Fibroblast of peridontal ligament (primary cell): ENCODE results near the gene MYH11.

Experiments
- DNase-seq: peaks from one replicate; pipeline ENCODE4 v3.0.0-alpha.2; 2010; ENCODE audit errors: extremely low read depth

MYH11 gene

DNA sequence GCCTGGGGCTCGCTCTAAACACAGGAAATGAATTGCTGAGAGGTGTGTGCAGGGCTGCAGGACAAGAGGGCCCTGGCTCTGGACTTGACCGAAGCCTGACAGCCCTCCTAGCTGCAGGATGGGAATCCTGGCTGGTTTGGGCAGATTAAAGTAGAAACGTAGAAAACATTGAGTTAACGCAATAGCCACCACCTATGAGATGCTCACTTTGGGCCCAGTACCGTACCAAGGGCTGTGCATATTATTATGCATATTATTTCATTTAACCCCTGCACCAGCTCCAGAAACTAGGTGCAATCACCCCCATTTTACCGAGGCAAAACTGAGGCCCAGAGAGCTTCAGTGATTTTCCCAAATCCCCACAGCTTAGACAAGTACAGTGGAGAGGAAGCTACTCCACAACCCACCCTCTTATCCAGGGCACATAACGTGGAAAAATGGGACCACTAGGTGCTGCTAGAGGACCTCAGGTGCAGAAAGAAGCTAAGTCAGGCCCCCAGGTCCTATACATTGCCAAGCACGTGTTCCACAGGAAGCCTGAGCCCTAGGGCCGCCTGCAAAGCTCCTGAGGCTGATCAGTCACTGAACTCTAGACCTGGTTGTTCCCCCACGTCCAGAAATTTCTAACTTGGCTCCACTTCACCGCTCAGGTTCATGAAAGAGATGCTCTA is 79.2 kb downstream of the MYH11 start:
- peak; percentile 50 for DNase-seq

DNA sequence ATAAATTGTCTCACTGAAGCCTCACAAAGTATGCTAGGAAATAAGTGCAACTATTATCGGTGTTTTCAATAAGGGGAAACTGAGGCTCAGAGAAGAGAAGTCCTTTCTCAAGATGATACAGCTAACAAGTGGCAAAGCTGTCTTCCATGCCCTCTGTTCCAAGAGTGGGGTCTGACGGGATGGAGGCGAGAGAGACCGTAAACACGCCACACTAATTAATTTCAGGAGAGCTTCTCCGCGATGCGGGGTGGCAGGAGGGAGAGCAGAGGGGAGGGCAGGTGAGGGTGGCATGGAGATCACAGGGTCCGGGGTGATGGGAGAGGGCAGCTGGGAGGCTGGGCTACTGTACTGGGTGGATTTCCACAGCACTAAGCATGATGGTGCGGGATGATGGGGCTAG is 80.3 kb downstream of the MYH11 start:
- no peak for DNase-seq

DNA sequence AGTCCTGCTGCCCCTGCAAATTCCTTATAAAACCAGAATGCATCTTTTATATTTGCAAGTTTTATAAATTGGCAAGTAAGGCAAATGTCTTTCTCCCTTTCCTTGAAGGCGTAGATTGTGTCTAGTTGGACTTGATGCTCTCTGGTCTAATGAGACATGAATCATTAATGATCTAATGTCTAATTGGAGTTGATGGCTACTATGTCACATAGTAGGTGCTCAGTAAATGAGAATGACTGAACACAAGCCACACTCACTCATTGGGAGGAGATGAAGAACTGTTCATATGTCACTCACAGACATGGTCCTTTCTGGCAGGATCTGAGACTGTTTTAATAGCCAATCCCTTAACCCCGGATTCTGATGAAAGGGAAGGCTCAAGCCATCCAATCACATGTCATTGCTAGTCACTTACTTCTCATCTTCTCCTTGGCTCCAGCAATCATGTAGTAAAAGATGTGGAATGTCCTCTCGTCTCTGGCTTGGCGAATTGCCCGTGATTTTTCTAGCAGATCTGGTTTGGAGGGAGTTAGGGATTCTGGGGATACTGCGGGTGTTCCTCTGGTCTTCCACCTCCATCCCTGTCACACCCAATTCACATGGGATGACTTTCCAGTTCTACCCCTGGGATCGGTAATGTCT is 81.0 kb downstream of the MYH11 start:
- DNase-seq: peak; percentile 32

DNA sequence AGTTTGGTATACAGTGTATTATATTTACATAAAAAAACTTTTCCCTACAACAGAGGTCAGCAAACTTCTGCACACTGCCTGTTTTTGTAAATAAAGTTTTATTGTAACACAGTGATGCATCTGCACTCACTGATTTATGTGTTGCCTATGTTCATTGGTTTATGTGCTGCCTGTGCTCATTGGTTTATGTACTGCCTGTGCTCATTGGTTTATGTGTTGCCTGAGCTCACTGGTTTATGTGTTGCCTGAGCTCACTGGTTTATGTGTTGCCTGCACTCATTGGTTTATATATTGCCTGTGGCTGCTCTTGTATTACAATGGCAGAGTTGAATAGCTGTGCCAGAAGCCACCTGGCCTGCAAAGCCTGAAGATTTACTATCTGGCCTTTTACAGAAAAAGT is 81.6 kb downstream of the MYH11 start:
- DNase-seq: peak; percentile 22

DNA sequence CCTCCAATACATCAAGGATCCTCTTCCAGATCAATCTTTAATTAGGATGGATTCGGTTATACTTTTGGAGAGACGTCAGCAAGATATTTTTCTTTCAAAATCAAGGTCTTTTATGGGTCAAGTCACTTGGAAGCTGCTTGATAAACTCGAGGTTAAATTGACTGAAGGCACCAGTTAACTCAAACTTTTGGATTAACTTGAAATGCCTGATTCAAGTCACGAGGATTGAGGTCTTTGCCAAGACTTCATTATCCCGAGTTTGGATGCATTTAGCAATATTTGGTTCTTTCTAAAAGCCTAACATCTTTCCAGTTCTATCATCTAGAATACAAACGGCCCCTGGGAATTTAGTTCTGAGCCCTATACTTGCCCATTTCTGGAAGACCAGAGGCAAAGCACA is 82.9 kb downstream of the MYH11 start:
- peak; percentile 90 for DNase-seq

DNA sequence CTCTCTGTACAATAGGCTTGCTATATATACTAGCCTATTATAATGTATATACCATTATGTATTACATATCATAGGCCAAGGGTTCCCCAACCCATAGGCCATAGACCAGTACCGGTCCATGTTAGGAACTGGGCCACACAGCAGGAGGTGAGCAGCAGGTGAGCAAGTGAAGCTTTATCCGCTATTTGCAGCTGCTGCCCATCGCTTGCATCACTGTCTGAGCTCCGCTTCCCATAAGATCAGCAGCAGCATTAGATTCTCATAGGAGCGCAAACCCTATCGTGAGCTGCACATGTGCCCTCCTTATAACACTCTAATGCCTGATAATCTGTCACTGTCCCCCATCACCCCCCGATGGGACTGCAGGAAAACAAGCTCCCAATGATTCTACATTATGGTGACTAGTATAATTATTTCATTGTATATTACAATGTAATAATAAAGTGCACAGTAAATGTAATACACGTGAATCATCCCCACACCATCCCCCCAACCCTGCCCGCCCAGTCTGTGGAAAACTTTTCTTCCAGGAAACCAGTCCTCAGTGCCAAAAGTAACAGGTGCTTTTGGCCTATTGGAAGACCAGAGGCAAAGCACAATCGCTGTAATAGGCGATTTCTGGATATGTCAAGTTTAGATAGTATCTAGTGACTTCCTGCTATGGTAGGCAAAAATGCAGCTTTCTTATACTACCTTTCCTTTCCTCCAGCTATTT is 84.1 kb downstream of the MYH11 start:
- DNase-seq: no peak

DNA sequence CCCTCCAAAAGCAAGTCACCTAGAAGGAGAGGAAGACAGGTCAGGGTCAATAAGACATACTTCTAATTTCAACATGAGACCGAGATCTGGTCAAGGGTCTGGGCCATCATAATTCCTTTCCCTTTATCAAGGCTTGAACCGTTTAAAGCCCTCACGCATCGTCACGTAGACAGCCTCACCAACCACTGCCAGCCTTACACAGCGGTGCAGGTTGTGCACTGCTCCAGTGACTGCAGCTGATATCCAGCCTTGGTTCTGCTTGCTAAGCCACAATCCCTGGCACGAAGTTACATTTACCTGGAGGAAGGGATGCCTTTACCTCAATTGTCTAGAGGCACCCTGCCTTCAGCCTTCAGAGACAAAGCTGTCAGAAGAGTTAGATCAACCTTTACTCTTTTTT is 85.1 kb downstream of the MYH11 start:
- no peak for DNase-seq

DNA sequence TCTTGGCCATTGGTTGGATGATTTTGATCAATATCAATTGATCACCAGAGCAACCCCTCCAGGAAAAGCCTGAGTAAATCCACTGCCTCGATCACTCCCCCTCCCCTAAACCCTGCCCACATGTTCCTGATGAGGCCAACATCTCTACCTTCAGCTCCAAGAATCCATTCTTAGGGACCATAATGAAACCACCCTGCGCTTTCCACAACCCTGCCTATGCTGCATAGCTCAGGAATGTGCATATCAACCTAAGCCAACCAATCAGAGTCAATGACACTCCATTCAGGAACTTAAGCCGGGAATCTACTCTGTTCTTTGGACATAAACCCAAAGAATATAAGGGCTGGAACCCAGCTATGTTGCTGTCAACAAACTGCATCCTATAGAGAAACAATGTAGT is 86.3 kb downstream of the MYH11 start:
- peak; percentile 71 for DNase-seq

DNA sequence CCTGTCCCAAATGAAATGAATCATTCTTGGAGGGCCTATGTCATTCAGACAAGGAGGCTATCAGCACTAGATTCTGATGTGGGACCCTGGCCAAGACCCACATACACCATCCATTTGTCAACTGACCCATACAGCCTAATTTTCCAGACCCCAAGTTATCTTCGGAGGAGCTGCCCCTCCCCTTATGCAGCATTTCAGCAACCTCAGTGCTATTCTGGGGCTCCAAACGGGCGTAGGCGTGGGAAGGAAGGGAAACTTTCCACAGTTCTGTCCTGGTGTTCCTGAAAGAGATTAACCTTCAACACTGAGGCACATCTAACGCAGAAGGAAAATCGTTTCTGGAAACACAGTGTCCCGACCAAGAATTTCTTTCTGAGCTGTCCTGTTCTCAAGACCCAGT is 86.7 kb downstream of the MYH11 start:
- DNase-seq: peak; percentile 10

DNA sequence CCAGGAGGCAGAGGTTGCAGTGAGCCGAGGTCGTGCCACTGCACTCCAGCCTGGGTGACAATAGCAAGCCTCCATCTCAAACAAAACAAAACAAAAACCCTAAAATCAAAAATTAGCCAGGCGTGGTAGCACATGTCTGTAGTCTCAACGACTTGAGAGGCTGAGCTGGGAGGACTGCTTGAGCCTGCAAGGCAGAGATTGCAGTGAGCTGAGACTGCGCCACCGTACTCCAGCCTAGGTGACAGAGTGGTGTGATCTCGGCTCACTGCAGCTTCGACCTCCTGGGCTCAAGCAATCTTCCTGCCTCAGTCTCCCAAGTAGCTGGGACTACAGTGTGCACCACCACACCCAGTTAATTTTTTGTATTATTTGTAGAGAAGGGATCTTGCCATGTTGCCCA is 87.6 kb downstream of the MYH11 start:
- DNase-seq: no peak

DNA sequence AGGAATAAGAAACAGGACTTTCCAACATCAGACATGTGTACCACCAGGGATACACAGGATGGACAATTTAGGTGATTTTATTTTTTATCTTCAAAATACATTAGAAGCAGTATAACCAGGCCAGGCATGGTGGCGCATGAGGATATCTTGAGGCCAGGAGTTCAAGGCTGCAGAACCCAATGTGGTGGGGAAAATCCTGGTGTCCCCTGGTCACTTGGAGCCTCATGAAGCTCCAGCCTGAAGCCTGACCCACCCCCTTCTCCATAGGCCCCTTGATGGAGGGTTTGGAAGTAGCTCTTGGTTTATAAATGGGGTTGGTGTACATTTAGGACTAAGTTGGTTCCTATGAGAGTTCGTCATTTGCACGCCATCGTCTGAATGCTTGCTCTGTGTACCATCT is 88.6 kb downstream of the MYH11 start:
- no peak for DNase-seq

DNA sequence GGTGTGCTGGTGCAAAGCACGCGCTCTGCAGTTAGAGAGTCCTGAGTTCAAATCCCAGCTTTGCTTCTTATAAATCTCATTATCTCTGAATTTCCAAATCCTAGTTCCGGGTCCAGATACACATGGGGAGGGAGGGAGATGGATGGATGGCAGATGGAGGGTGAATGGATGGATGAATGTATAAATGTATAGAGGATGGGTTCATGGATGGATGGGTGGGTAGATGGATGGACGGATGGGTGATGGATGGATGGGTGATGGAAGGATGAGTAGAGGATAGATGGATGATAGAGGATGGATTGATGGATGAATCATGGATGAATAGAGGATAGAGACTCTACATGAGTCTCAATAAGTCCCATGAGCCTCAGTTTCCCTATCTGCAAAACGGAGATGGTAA is 89.9 kb downstream of the MYH11 start:
- DNase-seq: no peak

DNA sequence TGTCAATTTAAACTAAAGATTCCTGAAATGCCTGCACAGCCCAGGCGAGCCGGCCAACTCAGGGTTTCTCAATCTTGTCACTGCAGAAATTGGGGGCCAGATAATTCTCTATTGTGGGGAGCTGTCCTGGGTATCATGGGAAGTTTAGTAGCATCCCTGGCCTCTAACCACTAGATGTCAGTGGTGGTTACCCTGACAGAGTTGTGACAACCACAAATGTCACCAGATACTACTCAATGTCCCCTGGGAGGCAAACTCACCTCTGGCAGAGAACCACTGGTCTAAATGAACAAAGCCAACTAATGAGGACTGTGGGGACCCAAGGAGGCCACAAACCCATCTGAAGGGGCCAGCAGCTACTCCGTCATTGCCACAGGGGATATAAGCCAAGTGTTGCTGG is 90.9 kb downstream of the MYH11 start:
- DNase-seq: peak; percentile 46

DNA sequence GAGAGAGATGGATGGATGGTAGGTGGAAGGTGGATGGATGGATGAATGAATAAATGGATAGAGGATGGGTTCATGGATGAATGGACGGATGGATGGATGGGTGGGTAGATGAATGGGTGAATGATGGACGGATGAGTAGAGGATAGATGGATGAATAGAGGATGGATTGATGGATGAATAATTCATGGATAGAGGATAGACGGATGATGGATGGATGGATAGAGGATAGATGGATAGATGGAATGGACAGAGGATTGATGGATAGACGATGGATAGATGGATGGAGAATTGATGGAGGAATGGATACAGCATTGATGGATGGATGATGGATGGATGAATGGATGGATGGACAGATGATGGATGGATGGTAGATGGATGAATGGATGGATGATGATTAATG is 91.7 kb downstream of the MYH11 start:
- DNase-seq: no peak

DNA sequence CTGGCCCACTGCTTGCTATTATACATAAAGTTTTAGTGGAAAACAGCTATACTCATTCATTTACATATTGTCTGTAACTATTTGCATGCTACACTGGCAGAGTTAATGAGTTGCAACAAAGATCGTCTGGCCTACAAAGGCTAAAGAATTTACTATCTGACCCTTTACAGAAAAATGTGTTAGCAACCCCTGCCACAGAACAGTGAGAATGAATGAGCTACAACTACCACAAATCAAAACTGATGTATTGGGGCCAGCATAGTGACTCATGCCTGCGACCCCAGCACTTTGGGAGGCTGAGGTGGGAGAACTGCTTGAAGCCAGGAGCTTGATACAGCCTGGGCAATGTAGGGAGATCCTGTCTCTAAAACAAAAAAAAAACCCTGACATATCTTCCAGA is 92.7 kb downstream of the MYH11 start:
- DNase-seq: no peak

DNA sequence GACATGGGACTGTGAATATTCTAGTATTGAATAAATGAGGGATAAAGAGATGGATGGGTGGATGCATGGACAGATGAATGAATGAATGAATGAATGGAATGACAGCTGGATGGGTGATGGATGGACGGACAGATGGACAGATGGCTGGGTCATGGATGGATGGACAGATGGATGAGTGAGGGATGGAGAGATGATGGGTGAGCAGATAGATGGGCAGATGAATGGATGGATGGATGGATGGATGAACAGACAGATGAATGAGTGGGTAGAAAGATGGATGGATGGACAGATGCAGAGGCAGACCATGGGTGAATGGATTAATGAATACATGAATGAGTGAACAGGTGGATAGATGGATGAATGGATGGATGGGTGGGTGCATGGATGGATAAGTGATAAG is 96.7 kb downstream of the MYH11 start:
- DNase-seq: no peak

DNA sequence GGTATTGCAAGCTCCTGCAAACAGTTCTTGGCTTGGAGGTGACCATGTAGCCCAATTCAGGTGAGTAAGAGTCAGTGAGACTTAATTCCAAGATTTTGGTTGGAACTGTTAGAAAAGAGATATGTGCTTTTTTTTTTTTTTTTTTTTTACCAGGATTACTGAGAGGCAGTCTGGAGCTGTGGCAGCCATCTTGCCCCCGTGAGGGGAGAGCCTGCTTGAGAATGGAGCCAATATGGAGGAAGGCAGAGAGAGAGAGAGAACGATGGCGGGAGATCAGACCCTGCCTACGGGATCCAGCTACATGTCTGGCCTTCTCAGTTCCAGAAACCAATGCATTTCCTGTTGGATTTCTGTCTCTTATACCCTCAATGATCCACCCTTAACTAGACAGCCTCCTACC is 97.8 kb downstream of the MYH11 start:
- DNase-seq: no peak

DNA sequence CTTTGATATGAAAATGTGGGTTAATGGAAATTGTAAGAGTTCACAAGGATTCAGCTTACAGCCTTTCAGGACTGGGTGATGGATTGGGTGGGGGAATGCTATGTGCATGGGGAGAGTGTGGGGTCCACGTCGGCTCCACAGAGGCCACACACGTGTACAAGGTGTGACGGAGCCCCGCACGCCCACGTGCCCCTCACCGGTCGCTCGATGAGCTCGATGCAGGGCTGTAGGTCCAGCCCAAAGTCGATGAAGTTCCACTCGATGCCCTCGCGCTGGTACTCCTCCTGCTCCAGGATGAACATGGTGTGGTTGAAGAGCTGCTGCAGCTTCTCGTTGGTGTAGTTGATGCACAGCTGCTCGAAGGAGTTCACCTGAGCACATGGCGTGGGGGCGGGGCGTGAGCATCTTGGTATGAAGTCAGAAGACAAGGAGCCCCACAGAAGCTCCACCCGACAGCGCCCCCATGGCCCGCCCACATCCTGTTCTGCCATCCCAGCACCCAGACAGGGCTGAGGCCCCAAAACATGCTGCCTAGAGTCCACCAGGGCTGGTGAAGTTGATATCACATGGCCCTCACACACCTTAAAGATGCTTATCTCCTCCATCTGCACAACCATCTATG is 99.1 kb downstream of the MYH11 start:
- DNase-seq: no peak

DNA sequence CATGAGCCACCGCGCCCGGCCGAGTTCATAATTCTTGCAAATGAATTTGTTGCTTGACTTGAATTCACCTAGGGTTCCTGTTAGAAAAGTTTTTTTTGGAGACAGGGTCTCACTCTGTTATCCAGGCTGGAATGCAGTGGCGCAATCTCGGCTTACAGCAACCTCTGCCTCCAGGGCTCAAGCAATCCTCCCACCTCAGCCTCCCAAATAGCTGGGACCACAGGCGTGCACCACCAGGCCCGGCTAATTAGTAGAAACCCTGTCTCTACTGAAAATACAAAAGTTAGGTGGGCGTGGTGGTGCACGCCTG is 99.8 kb downstream of the MYH11 start:
- DNase-seq: no peak

DNA sequence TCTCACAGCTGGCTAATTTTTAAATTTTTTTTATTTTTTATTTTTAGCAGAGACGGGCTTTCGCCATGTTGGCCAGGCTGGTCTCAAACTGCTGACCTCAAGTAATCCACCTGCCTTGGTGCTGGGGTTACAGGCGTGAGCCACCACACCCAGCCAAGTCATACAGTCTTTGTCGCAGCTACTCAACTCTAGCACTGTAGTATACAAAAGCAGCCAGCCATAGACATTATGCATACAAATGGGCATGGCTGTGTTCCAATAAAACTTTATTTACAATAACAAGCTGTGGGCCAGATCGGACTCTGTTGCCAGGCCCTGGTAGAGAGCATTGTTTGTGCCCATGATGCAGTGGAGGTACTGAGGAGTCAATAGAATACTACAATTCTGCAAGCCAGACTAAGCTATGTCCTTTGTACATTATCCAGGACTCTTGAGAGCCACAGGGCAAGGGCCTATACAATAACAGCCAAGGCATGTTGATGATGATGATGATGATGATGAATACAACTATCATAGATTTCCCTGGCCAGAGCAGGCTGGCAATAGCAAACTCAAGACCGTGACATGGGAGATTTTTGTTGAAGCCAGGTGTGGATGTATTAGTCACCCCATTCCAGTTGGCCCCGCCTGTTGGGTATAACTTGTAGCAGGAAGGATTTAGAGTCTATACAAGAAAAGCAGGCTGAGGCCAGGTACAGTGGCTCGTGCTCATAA is 101.8 kb downstream of the MYH11 start:
- no peak for DNase-seq

DNA sequence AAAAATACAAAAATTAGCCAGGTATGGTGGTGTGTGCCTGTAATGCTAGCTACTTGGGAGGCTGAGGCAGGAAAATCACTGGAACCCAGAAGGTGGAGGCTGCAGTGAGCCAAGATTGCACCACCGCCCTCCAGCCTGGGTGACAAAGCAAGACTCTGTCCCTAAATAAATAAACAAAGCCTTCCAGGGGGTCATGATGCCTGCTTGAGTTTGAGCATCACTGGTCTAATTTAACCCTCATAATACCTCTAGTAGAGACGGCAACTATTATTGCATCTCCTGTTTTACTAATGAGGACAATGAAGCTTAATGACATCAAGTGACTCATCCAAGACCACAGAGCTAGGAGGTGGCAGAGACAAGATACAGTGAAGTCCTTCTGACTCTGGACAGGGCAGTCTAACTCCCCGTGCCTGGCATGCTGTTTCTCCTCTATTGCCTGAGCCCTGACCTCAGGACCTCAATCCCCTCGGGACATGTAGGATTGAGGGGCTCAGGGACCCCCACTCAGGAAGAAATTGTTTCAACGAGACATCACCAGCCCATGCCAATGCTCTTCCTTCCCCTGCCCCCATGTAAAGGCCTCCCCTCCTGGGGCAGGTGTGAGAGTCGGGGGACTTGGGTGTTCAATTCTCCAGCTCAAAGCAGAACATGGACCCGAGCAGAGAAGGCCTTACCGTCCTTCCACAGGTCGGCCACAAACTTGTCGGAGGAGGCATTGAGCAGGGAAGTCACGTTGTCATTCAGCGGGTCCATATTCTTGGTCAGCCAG is 103.9 kb downstream of the MYH11 start:
- DNase-seq: no peak

DNA sequence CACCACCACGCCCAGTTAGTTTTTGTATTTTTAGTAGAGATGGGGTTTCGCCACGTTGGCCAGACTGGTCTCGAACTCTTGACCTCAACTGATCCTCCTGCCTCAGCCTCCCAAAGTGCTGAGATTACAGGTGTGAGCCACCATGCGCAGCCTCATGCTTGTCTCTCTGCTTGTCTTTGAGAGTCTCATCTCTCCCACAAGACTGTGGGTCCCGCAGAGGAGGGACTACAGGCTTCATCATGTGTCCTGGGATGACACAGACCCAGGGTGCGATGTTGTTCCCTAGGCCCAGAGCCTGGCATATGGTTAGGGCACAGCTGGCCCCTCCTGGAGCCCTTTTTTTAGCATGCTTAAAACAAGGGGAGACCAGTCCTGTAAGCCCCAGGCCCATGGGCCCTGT is 104.9 kb downstream of the MYH11 start:
- DNase-seq: no peak
